SK-N-SH treated with all-trans-retinoic acid at 6 μM for 48 hours (cell line): ENCODE measurements around the gene SMIM20.

Experiments used
- ARNTL ChIP-seq: fragments of 450-650 bp; formaldehyde crosslinking; IDR thresholded peaks from 2 replicates; pipeline ENCODE4 v1.5.0; 2020; ENCODE audit warnings: low read depth, mild to moderate bottlenecking, moderate library complexity, borderline replicate concordance
- CREB5 ChIP-seq: fragments of 250-450 bp; sonication (Bioruptor Pico); IDR thresholded peaks from 2 replicates; pipeline ENCODE4 v1.5.1; 2020; ENCODE audit warnings: low read depth, mild to moderate bottlenecking, moderate library complexity
- ESRRG ChIP-seq: fragments of 250-450 bp; sonication (Bioruptor Pico); IDR thresholded peaks from 2 replicates; pipeline ENCODE4 v1.6.1; 2021; ENCODE audit warnings: mild to moderate bottlenecking
- GLIS3 ChIP-seq: fragments of 250-450 bp; sonication (Bioruptor Pico); IDR thresholded peaks from 2 replicates; pipeline ENCODE4 v1.5.0; 2020; ENCODE audit warnings: mild to moderate bottlenecking, moderate library complexity
- PPARA ChIP-seq: fragments of 250-450 bp; sonication (Bioruptor Pico); IDR thresholded peaks from 2 replicates; pipeline ENCODE4 v1.5.0; 2020; ENCODE audit warnings: mild to moderate bottlenecking, borderline replicate concordance
- RARB ChIP-seq: fragments of 250-450 bp; sonication (Bioruptor Pico); IDR thresholded peaks from 2 replicates; pipeline ENCODE4 v1.8.0; 2021; ENCODE audit warnings: mild to moderate bottlenecking, moderate library complexity
- ZC3H10 ChIP-seq: fragments of 250-450 bp; sonication (Bioruptor Pico); IDR thresholded peaks from 2 replicates; pipeline ENCODE4 v1.5.1; 2021; ENCODE audit warnings: mild to moderate bottlenecking, moderate library complexity
- ZFP3 ChIP-seq: fragments of 250-450 bp; sonication (Bioruptor Pico); IDR thresholded peaks from 2 replicates; pipeline ENCODE4 v1.5.0; 2020; ENCODE audit warnings: mild to moderate bottlenecking, moderate library complexity
- ZNF70 ChIP-seq: fragments of 450-650 bp; formaldehyde crosslinking; IDR thresholded peaks from 2 replicates; pipeline ENCODE4 v1.5.0; 2020; ENCODE audit warnings: mild to moderate bottlenecking, moderate library complexity
- ZNF8 ChIP-seq: fragments of 450-650 bp; formaldehyde crosslinking; IDR thresholded peaks from 2 replicates; pipeline ENCODE4 v1.5.0; 2020; ENCODE audit warnings: mild to moderate bottlenecking, moderate library complexity
- TF ChIP-seq, protein P1 (sequence below): fragments of 250-450 bp; sonication (Bioruptor Pico); IDR thresholded peaks from 2 replicates; pipeline ENCODE4 v1.8.0; 2020; ENCODE audit warnings: mild to moderate bottlenecking, moderate library complexity, borderline replicate concordance
- TF ChIP-seq, protein P2 (sequence below): fragments of 250-450 bp; sonication (Bioruptor Pico); IDR thresholded peaks from 2 replicates; pipeline ENCODE4 v1.5.1; 2021; ENCODE audit warnings: mild to moderate bottlenecking, moderate library complexity

GRCh38 chr4:25879587-25879986 is 34.4 kb upstream of the SMIM20 start:
- TF ChIP-seq, protein P1, sequence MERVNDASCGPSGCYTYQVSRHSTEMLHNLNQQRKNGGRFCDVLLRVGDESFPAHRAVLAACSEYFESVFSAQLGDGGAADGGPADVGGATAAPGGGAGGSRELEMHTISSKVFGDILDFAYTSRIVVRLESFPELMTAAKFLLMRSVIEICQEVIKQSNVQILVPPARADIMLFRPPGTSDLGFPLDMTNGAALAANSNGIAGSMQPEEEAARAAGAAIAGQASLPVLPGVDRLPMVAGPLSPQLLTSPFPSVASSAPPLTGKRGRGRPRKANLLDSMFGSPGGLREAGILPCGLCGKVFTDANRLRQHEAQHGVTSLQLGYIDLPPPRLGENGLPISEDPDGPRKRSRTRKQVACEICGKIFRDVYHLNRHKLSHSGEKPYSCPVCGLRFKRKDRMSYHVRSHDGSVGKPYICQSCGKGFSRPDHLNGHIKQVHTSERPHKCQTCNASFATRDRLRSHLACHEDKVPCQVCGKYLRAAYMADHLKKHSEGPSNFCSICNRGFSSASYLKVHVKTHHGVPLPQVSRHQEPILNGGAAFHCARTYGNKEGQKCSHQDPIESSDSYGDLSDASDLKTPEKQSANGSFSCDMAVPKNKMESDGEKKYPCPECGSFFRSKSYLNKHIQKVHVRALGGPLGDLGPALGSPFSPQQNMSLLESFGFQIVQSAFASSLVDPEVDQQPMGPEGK, result no peak
- no peak for TF ChIP-seq ARNTL (CRISPR knock-in tag)
- TF ChIP-seq PPARA (CRISPR knock-in tag), result no peak
- TF ChIP-seq ZC3H10 (CRISPR knock-in tag), result no peak
- TF ChIP-seq ZNF70 (CRISPR knock-in tag), result no peak
- TF ChIP-seq, protein P2, sequence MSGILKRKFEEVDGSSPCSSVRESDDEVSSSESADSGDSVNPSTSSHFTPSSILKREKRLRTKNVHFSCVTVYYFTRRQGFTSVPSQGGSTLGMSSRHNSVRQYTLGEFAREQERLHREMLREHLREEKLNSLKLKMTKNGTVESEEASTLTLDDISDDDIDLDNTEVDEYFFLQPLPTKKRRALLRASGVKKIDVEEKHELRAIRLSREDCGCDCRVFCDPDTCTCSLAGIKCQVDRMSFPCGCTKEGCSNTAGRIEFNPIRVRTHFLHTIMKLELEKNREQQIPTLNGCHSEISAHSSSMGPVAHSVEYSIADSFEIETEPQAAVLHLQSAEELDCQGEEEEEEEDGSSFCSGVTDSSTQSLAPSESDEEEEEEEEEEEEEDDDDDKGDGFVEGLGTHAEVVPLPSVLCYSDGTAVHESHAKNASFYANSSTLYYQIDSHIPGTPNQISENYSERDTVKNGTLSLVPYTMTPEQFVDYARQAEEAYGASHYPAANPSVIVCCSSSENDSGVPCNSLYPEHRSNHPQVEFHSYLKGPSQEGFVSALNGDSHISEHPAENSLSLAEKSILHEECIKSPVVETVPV (CRISPR knock-in tag), result no peak
- no peak for TF ChIP-seq RARB (CRISPR knock-in tag)
- no peak for TF ChIP-seq ZFP3 (CRISPR knock-in tag)
- no peak for TF ChIP-seq GLIS3 (CRISPR knock-in tag)
- TF ChIP-seq ESRRG (CRISPR knock-in tag), result no peak
- no peak for TF ChIP-seq CREB5
- no peak for TF ChIP-seq ZNF8 (CRISPR knock-in tag)
